ENCODE results near the gene ZNF516. TPM values are rescaled to one million over a fixed set of nuclear protein-coding genes. Genes with fewer than 3 reads are reported as not detected.

Gene ZNF516
- total RNA-seq, 1 donor from 2014 or later, result 21.6 TPM

GRCh38 chr18:76335859-76336640 is 159.0 kb downstream of the ZNF516 start:
- no peak overlapping the region for H3K27ac ChIP-seq
- H3K4me3 ChIP-seq, result no peak overlapping the region
- H3K27me3 ChIP-seq, result no peaks in the 10 kb centered on the region
- intact Hi-C loops (cut with DNase I), result no loop called here
- H3K36me3 ChIP-seq, result no peaks in the 10 kb centered on the region
- no peak for TF ChIP-seq CTCF (IDR thresholded peaks at IDR 0.05)
- no peaks in the 10 kb centered on the region for H3K4me1 ChIP-seq
- DNase-seq (ENCODE audit: low spot score in 2 of 2), result no peak
- peaks cover 0 to 12% of the 10 kb centered on the region in 2 donors for H3K9me3 ChIP-seq

- Histone ChIP-seq H3K27ac (no peak overlapping the region), H3K9me3 (peaks cover 0 to 16% of the 10 kb centered on the region in 2 donors), H3K27me3 (no peaks in the 10 kb centered on the region), H3K36me3 (no peaks in the 10 kb centered on the region), H3K4me1 (no peaks in the 10 kb centered on the region), H3K4me3 (no peak overlapping the region)
- TF ChIP-seq CTCF (IDR thresholded peaks at IDR 0.05), result no peak
- DNase-seq (ENCODE audit: low spot score in 2 of 2), result no peak
- intact Hi-C loops (cut with DNase I), result no loop called here
Observed at GRCh38 chr18:76328140-76328539, 166.9 kb downstream of the ZNF516 start.

- no peaks in the 10 kb centered on the region for H3K27me3 ChIP-seq
- no peak for DNase-seq (ENCODE audit: low spot score in 2 of 2)
- no peak overlapping the region for H3K4me3 ChIP-seq
- no peak for TF ChIP-seq CTCF (IDR thresholded peaks at IDR 0.05)
- H3K4me1 ChIP-seq, result no peaks in the 10 kb centered on the region
- H3K27ac ChIP-seq, result no peak overlapping the region
- H3K36me3 ChIP-seq, result no peaks in the 10 kb centered on the region
- intact Hi-C loops (cut with DNase I), result no loop called here
- no peaks in the 10 kb centered on the region for H3K9me3 ChIP-seq
Observed at GRCh38 chr18:76323891-76324290, 171.2 kb downstream of the ZNF516 start.

- Histone ChIP-seq H3K27me3 (no peaks in the 10 kb centered on the region), H3K4me3 (no peak overlapping the region), H3K27ac (no peak overlapping the region), H3K4me1 (no peaks in the 10 kb centered on the region), H3K9me3 (no peaks in the 10 kb centered on the region), H3K36me3 (no peaks in the 10 kb centered on the region)
- TF ChIP-seq CTCF (IDR thresholded peaks at IDR 0.05), result no peak
- no peak for DNase-seq (ENCODE audit: low spot score in 2 of 2)
- intact Hi-C loops (cut with DNase I), result no loop called here
Observed at GRCh38 chr18:76322686-76323085, 172.4 kb downstream of the ZNF516 start.

- Histone ChIP-seq H3K4me3 (no peak overlapping the region), H3K4me1 (no peaks in the 10 kb centered on the region), H3K36me3 (no peaks in the 10 kb centered on the region), H3K9me3 (no peaks in the 10 kb centered on the region), H3K27me3 (no peaks in the 10 kb centered on the region), H3K27ac (no peak overlapping the region)
- no peak for DNase-seq (ENCODE audit: low spot score in 2 of 2)
- intact Hi-C loops (cut with DNase I), result no loop called here
- no peak for TF ChIP-seq CTCF (IDR thresholded peaks at IDR 0.05)
Observed at GRCh38 chr18:76319366-76319765, 175.7 kb downstream of the ZNF516 start.

Data from ascending aorta (tissue), 2 donors.